Measurements from ENCODE around the gene CNGB1.

Gene CNGB1

GRCh38 chr16:57976331-57976796, 5.4 kb upstream of the CNGB1 start:
- Mint-ChIP-seq H3K9me3 (no peaks in the 10 kb centered on the region), H3K27ac (no peak overlapping the region), H3K36me3 (no peaks in the 10 kb centered on the region), H3K4me1 (no peaks in the 10 kb centered on the region), H3K4me3 (no peak overlapping the region), H3K27me3 (peaks cover 17% of the 10 kb centered on the region)
- ATAC-seq (ENCODE audit: low read depth) (no peak), DNase-seq (ENCODE audit: low spot score in 2 of 2) (no peak)

- Mint-ChIP-seq H3K4me1 (no peaks in the 10 kb centered on the region), H3K27ac (no peak overlapping the region), H3K9me3 (no peaks in the 10 kb centered on the region), H3K4me3 (no peak overlapping the region), H3K27me3 (peaks cover 17% of the 10 kb centered on the region), H3K36me3 (no peaks in the 10 kb centered on the region)
- no peak for ATAC-seq (ENCODE audit: low read depth)
- DNase-seq (ENCODE audit: low spot score in 2 of 2) = no peak
Observed at GRCh38 chr16:57972306-57972705, 1.4 kb upstream of the CNGB1 start.

- ATAC-seq (ENCODE audit: low read depth) = no peak
- Mint-ChIP-seq H3K36me3 (no peaks in the 10 kb centered on the region), H3K27ac (no peak overlapping the region)
Observed at GRCh38 chr16:57971848-57972247, 920 bp upstream of the CNGB1 start.

GRCh38 chr16:57970319-57970718, 609 bp downstream of the CNGB1 start:
- no peaks in the 10 kb centered on the region for H3K36me3 Mint-ChIP-seq
- no peaks in the 10 kb centered on the region for H3K9me3 Mint-ChIP-seq
- DNase-seq (ENCODE audit: low spot score in 2 of 2) = no peak

More at GRCh38 chr16:57971848-57972247, 920 bp upstream of the CNGB1 start:
- Mint-ChIP-seq H3K4me3 (no peak overlapping the region), H3K4me1 (no peaks in the 10 kb centered on the region), H3K9me3 (no peaks in the 10 kb centered on the region), H3K27me3 (peaks cover 17% of the 10 kb centered on the region)
- DNase-seq (ENCODE audit: low spot score in 2 of 2) = no peak

GRCh38 chr16:57969451-57970123, 1.3 kb downstream of the CNGB1 start:
- ATAC-seq (ENCODE audit: low read depth) (no peak), DNase-seq (ENCODE audit: low spot score in 2 of 2) (no peak)
- H3K4me1 Mint-ChIP-seq = no peaks in the 10 kb centered on the region
- peaks cover 14% of the 10 kb centered on the region for H3K27me3 Mint-ChIP-seq
- no peaks in the 10 kb centered on the region for H3K9me3 Mint-ChIP-seq
- no peaks in the 10 kb centered on the region for H3K36me3 Mint-ChIP-seq
- no peak overlapping the region for H3K4me3 Mint-ChIP-seq
- H3K27ac Mint-ChIP-seq = no peak overlapping the region

More at GRCh38 chr16:57970319-57970718, 609 bp downstream of the CNGB1 start:
- peaks cover 17% of the 10 kb centered on the region for H3K27me3 Mint-ChIP-seq
- no peak overlapping the region for H3K4me3 Mint-ChIP-seq
- ATAC-seq (ENCODE audit: low read depth) = no peak
- no peak overlapping the region for H3K27ac Mint-ChIP-seq
- no peaks in the 10 kb centered on the region for H3K4me1 Mint-ChIP-seq

- Mint-ChIP-seq H3K27me3 (peaks cover 11% of the 10 kb centered on the region), H3K36me3 (no peaks in the 10 kb centered on the region), H3K27ac (no peak overlapping the region), H3K4me1 (no peaks in the 10 kb centered on the region), H3K9me3 (no peaks in the 10 kb centered on the region), H3K4me3 (no peak overlapping the region)
- no peak for ATAC-seq (ENCODE audit: low read depth)
- DNase-seq (ENCODE audit: low spot score in 2 of 2) = no peak
Observed at GRCh38 chr16:57967916-57968315, 3.0 kb downstream of the CNGB1 start.

DNA sequence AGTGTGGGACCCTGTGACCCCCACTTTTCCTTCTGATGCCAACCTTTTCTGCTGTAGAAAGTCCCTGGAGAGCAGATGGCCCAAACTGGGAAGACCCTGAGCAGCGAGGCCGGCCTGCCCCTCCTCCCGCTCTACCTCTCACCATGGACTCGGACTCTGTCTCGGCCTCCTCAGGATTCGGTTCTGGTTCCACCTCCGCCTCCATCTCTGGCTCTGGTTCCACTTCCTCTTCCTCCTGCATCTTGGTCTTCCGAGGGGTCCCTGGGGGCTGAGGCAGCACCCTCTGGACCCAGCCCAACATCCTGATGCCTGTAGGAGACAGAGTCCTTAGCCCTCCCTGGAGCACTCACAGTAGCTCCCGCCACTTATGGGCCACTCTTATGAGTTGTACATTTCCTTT, 3.9 kb downstream of the CNGB1 start:
- ATAC-seq (ENCODE audit: low read depth) (no peak), DNase-seq (ENCODE audit: low spot score in 2 of 2) (no peak)
- Mint-ChIP-seq H3K27me3 (peaks cover 9% of the 10 kb centered on the region), H3K27ac (no peak overlapping the region), H3K36me3 (no peaks in the 10 kb centered on the region), H3K4me3 (no peak overlapping the region), H3K9me3 (no peaks in the 10 kb centered on the region), H3K4me1 (no peaks in the 10 kb centered on the region)

- Mint-ChIP-seq H3K4me1 (no peaks in the 10 kb centered on the region), H3K36me3 (no peaks in the 10 kb centered on the region), H3K4me3 (no peak overlapping the region), H3K9me3 (no peaks in the 10 kb centered on the region), H3K27me3 (peaks cover 10% of the 10 kb centered on the region), H3K27ac (no peak overlapping the region)
- DNase-seq (ENCODE audit: low spot score in 2 of 2) (no peak), ATAC-seq (ENCODE audit: low read depth) (no peak)
Observed at GRCh38 chr16:57966204-57966771, 4.6 kb downstream of the CNGB1 start.

DNA sequence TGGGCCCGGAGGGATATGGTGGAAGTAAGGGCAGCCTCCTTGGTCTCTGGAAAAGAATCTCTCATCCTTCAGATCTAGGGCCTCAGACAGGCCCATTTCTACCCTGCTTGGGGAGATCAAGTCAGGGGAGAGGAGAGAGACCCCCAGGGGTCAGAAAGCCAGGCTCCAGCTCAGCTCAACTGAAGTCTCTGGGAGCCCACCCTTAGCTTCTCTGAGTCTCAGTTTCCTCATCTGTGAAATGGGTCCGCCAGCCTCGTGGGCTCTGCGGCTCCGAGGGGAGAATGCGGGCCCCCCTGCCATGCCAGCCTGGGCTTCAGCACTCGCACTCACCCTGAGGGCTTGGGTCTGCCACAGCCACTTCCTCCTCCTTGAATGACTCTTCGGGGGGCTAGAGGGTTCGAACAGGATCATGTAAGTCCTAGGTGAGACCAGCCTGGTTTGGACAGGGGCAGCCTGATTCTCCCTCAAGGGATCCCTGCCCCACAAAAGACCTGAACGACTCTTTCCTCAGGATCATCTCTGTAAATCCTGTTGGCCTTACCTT, 6.7 kb downstream of the CNGB1 start:
- no peaks in the 10 kb centered on the region for H3K4me1 Mint-ChIP-seq
- no peaks in the 10 kb centered on the region for H3K9me3 Mint-ChIP-seq
- H3K36me3 Mint-ChIP-seq = no peaks in the 10 kb centered on the region
- peaks cover 10% of the 10 kb centered on the region for H3K27me3 Mint-ChIP-seq
- no peak for DNase-seq (ENCODE audit: low spot score in 2 of 2)
- H3K27ac Mint-ChIP-seq = no peak overlapping the region
- ATAC-seq (ENCODE audit: low read depth) = no peak
- no peak overlapping the region for H3K4me3 Mint-ChIP-seq

DNA sequence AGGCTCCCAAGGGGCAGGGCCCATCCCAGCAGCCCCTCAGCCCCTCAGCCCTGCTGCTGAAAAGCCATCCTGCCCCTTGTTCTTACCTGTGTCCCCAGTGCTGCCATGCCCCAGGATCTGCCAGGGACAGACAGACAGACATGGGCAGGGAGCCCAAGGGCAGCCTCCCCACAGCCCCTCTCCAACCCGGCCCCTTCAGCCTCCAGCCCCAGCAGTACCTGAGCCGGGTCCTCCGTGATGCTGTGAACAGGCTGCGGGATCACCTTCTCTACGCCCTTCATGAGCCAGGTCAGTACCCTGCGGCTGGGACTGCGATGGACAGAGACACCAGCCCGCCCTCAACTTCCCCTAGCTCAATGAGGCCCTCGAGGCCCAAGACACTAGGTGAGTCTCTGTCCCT, 8.2 kb downstream of the CNGB1 start:
- H3K36me3 Mint-ChIP-seq = no peaks in the 10 kb centered on the region
- peaks cover 10% of the 10 kb centered on the region for H3K27me3 Mint-ChIP-seq
- no peak overlapping the region for H3K4me3 Mint-ChIP-seq
- no peak overlapping the region for H3K27ac Mint-ChIP-seq
- H3K4me1 Mint-ChIP-seq = no peaks in the 10 kb centered on the region
- H3K9me3 Mint-ChIP-seq = no peaks in the 10 kb centered on the region
- ATAC-seq (ENCODE audit: low read depth) (no peak), DNase-seq (ENCODE audit: low spot score in 2 of 2) (no peak)

DNA sequence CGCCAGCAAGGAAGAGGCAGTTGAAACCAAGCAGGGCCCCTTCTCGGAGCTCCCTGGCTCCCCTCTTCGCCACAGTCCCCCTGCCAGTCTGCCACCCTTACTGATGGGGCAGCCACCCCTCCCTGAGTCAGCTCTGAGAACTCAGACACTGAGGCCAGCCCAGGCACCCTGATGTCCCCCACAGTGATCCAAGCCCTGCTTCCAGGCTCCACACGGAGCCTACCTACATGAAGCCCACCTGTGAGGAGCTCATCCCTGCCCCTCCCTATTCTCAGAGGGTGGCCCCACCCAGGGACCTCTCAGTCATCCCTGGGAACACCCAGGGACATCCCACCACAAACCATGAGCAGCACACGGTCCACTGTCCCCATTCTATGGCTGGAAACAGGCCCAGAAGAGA, 8.9 kb downstream of the CNGB1 start:
- ATAC-seq (ENCODE audit: low read depth) (no peak), DNase-seq (ENCODE audit: low spot score in 2 of 2) (no peak)
- Mint-ChIP-seq H3K4me1 (no peaks in the 10 kb centered on the region), H3K4me3 (no peak overlapping the region), H3K27me3 (peaks cover 11% of the 10 kb centered on the region), H3K9me3 (no peaks in the 10 kb centered on the region), H3K27ac (no peak overlapping the region), H3K36me3 (no peaks in the 10 kb centered on the region)

DNA sequence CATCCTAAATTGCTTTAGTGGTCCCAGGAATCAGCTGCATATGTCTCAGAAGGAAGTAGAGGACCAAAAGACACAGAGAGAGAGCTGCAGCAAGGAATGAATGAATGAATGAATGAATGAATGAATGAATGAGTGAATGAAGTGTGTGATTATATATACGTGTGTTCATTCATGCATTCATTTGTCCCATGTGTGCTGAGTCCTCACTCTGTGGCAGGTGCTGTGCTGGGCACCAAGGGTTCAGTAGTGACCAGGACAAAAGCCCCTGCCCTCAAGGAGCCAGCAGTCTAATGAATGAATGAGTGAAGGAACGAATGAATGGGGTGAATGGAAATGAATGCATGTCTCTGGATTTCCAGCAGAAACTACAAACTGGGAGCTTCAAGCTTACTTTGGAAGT, 9.4 kb downstream of the CNGB1 start:
- H3K9me3 Mint-ChIP-seq = no peaks in the 10 kb centered on the region

GRCh38 chr16:57960826-57961472, 10.0 kb downstream of the CNGB1 start:
- DNase-seq (ENCODE audit: low spot score in 2 of 2) = no peak
- Mint-ChIP-seq H3K36me3 (no peaks in the 10 kb centered on the region), H3K27me3 (peaks cover 11% of the 10 kb centered on the region), H3K27ac (no peak overlapping the region), H3K9me3 (no peaks in the 10 kb centered on the region), H3K4me1 (no peaks in the 10 kb centered on the region), H3K4me3 (no peak overlapping the region)
- ATAC-seq (ENCODE audit: low read depth) = no peak

More for the DNA sequence above, 9.4 kb downstream of the CNGB1 start:
- H3K27ac Mint-ChIP-seq = no peak overlapping the region
- H3K36me3 Mint-ChIP-seq = no peaks in the 10 kb centered on the region
- H3K27me3 Mint-ChIP-seq = peaks cover 11% of the 10 kb centered on the region
- no peak overlapping the region for H3K4me3 Mint-ChIP-seq
- DNase-seq (ENCODE audit: low spot score in 2 of 2) (no peak), ATAC-seq (ENCODE audit: low read depth) (no peak)
- H3K4me1 Mint-ChIP-seq = no peaks in the 10 kb centered on the region

GRCh38 chr16:57960310-57960709, 10.6 kb downstream of the CNGB1 start:
- Mint-ChIP-seq H3K4me3 (no peak overlapping the region), H3K36me3 (no peaks in the 10 kb centered on the region), H3K9me3 (no peaks in the 10 kb centered on the region), H3K27ac (no peak overlapping the region), H3K27me3 (peaks cover 11% of the 10 kb centered on the region), H3K4me1 (no peaks in the 10 kb centered on the region)
- no peak for ATAC-seq (ENCODE audit: low read depth)
- DNase-seq (ENCODE audit: low spot score in 2 of 2) = no peak

Measured in memory B cell (primary cell).